Dedifferentiated amniotic fluid mesenchymal stem cell (primary cell): ENCODE measurements around the gene C1orf210.
A peak's percentile ranks its signal among the peaks of the same experiment; 100 is the strongest.

Experiments used
- DNase-seq: peaks from one replicate; pipeline ENCODE4 v3.0.0-alpha.2; 2016; ENCODE audit errors: extremely low spot score

Gene C1orf210

DNA sequence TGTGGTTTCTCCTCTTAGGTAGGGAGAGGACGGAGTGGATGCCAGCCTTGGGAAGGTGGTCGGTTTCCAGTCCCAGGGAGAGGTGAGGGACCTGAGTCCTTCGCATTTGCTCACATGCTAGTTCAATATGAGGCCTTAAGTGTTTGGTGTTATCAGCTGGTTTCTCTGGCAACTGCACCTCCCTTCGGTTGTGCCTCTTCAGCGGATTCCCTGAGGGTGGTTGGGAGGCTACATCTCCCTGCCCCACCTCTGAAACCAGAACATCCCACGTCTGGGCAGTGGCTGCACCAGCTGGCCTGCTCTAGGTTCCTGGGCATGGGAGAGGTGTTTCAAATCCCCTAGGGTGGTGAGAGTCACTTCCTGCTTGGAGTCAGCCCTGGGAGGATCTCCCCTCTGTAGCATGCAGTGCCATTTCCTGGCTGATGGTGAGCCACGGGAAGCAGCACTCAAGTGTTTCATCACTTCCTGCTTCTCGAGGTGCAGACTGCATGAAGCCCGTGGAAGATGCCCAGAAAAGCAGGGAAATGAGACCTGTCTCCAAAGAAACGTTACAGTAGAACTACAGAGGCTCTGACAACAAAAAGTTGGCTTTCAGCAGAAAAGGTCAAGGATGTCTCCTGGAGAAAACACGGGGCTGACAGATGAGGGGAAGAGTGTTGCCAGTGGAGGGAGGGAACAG is 11.1 kb downstream of the C1orf210 start:
- no peak for DNase-seq

DNA sequence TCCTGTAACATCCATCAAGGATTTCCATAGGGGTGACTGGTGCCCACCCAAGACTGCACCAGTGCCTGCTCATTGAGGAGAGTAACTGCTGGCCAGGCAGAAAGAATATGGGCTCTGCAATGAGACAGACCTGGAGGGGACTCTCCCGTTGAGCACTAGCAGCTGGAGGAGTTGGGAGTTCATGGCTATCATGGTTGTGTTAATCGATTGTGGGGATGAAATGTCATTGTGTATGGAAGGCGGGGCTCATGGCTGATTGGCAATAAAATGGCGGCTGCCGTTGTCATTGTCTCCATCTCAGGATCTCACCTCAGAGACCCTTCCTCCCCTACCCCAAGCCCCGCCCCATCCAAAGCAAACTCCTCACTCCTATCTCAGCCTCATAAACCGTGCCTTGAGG is 11.7 kb downstream of the C1orf210 start:
- no peak for DNase-seq

DNA sequence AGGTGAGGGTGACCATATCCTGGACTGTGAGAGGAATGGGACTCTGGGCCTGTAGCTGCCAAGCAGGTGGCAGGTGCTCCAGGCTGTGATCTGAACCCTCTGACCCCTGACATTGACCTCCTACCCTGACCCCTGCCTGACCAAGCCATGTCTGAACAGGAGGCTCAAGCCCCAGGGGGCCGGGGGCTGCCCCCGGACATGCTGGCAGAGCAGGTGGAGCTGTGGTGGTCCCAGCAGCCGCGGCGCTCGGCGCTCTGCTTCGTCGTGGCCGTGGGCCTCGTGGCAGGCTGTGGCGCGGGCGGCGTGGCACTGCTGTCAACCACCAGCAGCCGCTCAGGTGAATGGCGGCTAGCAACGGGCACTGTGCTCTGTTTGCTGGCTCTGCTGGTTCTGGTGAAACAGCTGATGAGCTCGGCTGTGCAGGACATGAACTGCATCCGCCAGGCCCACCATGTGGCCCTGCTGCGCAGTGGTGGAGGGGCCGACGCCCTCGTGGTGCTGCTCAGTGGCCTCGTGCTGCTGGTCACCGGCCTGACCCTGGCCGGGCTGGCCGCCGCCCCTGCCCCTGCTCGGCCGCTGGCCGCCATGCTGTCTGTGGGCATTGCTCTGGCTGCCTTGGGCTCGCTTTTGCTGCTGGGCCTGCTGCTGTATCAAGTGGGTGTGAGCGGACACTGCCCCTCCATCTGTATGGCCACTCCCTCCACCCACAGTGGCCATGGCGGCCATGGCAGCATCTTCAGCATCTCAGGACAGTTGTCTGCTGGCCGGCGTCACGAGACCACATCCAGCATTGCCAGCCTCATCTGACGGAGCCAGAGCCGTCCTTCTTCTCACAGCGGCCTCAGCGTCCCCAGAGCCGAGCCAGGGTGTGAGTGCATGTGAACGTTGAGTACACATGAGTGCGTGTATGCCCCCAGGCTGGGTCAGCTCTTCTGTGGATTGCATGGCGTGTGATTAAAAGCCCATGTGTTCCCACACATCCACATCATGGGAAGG is 12.5 kb downstream of the C1orf210 start:
- DNase-seq, result no peak

DNA sequence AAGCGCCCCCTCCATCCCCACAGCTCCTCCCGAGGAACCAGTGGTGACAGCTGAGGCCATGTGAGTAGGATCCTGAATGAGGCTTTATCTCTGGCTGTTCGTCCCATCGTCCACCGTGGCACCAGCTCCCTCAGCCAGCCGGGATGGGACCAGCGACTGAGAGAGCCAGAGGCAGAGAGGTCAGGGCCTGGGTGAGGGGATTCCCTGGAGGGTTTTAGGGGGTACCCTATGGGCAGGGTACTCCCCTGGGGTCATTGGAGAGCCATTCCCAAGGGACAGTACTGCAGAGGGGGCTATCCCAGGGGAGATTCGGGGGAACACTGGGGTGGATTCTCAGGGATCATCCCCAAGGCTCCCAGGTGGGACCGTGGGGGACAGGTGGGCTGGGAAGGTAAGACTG is 13.2 kb downstream of the C1orf210 start:
- DNase-seq, result no peak

DNA sequence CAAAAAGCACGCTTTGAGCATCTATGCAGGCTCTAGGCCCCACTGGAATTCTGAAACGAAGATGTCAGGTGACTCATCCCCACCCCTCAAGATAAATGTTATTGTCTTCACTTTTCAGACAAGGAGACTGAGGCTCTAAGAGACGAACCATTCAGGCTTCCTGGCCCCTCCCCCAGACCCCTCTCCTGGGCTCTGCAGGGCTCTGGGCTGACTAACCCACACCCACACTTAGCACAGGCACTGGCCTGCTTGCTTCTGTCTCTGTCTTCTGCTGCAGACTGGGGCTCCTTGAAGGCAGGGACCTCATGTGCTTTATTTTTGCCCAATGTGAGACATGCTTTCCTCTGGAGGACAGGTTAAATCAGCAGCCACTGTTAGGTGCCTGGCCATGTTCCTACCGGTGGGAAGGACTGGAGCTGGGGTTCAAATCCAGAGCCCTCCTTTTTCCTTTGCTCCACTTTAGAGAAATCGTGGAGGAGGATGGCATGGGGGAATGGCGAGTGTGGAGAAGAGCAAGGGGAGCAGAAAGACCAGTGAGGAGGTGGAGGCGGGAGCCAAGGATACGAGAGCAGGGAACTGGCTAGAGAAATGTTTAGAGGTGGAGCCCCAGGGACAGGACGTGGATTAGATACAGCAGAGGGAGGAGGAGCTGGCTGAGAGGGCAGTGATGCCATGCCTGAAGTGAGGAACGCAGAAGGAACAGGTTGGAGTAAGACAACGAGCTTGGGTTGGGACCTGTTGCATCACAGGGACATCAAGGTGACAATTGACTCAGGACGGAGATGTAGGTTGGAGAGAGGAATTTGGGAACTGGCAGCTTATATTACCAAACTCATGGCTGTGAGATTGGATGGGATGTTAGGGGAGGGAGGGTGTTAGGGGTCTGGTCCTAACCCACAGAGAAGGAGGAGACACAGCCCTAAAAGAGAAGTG is 13.9 kb downstream of the C1orf210 start:
- DNase-seq, result no peak

DNA sequence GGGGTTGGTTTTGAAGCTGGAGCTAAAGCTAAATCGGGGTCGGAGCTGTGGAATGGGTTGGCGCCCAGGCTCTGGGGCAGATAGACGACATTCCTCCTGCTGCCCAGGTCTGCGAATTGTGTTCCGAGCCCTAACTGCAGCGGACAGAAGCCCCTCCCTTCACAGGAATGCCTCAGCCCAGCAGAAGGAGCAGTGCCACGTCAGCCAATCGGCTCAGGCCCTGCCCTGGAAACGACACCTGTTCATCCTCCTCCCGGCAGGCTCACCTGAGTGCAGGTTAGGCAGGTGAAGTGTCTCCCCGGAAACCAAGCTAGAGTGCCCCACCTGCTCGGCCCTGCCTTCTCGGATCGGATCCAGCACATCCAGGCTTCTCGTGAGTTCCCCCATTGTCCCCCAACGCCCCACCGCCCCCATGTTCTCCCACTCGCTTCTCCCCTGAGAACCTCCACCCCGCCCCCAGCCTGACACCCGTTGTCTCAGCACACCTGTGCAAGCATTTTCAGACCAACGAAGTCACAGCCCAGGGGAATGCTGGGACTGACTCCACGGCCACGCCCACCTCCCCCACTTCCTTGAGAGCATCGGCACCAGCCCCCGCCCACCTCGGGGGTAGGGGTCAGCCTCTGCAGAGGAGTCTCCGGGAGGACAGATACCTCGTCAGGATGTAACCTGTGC is 14.8 kb downstream of the C1orf210 start:
- no peak for DNase-seq

DNA sequence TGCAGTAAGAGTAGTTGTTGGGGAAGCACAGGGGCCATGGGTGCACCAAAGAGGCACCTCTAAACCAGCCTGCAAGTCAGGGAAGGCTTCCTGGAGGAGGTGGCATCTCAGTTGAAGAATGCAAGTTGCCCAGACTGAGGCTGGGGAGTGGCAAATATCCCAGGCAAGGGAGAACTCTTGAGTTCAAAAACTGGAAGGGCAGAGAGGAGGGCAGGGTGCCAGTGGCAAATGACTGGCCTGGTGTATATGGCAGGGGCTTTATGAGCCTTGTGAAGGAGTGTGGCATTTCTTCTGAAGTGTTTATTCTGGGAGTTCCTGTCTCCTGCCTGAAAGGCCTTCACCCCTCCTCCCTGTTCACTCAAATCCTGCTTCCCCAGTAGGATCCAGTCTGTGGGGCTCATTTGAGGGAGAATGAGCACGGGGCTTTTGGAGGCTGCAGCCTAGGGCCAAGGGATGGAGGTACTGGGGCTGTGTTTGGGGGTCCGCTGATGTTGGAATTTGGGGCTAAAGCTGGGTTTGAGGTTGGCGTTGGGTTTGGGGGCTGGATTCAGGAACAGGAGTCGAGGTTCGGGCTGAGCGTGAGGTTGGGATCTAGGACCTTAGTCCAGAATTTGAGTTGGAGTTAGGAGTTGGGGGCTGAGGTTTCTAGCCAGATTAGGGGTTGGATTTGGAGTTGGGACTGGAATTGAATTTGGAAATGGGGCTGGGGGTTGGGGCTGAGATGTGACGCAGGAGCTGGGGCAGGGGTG is 15.6 kb downstream of the C1orf210 start, which contains the start of gene TMEM125:
TMEM125 (plus strand) TSS at position 357 of the 749 bp plus-strand sequence. CDS start 2,740 bp downstream, outside the sequence.
- no peak for DNase-seq

DNA sequence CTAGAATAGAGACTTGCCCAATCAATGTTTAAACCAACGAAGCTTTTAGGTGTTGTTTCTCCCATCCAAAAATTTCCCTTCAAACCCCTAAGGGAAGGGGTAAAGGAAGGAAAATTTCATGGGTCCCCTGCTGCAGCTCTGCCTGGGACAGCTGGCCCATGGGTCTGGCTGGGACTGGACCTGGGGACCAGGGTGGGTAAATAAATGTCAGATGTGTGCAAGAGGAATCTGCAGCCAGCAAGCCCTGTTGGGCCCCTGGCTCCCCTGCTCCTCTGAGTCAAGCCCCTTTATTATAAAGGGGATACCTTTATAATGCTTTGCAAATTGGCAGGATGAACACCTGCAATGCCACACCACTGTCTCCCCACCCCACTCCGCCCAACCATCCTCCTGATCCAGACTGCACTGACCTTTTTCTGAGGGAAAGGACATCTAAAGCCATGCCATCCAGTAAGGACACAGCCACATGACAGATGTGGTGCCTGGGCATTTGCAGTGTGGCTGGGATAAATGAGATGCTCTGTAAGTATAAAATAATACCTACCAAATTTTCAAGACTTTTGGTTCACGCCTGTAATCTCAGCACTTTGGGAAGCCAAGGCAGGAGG is 17.5 kb downstream of the C1orf210 start:
- no peak for DNase-seq

DNA sequence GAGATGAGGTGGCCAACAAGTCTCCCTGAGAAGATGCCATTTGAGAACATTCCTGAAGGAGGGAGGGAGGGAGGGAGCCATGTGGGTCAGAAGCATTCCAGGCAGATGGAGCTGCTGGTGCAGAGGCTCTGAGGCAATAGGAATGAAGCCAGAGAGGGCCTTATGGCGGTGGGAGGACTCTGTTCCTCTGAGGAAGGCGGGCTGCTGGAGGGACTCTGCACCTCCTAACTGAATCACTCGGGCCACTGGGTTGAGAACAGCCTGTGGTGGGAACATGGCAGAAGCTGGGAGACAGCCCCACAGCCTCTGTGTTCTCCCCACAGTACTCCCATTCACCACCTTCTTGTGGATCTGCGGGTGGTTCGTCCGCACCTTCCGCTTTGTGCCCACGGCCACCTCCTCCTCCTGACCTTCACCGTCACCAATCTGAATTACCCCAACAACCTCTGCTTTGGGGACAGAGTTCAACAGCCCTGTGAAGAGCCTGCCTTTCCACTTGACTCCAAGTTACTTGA is 18.0 kb downstream of the C1orf210 start:
- peak; percentile 67 for DNase-seq

DNA sequence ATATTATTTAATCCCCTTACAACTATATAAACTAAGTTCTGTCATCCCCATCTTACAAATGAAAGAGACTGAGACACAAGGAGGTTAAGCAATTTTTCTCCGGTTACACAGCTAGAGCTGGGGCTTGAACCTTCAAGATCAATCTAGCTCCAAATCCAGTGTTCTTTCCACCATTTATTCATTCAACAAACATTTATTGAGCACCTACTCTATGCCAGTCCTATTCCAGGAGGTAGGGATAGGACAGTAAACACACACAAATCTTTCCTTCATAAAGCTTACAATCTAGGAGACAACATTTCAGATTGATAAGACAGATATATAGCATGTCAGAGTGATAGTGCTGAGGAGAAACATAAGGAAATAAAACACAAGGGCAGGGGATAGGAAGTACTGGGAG is 18.5 kb downstream of the C1orf210 start:
- no peak for DNase-seq

DNA sequence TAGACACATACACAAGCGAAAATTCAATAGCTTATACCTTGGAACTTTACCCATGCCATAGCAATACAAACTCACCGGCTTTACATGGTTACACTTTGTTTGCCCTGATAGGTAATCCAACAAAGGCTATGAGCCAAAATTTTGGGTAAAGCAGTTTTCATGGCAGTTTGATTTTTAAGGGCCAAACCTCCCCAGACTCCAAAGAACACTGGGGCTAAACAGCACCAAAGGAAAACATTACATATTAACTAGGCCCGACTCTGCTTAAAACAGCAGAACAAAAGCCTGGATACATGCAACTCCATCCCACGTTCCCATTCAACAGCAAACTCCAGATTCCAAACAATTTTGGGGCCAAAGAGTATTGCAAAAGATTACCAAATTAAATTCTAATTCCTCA is 19.9 kb downstream of the C1orf210 start:
- no peak for DNase-seq

DNA sequence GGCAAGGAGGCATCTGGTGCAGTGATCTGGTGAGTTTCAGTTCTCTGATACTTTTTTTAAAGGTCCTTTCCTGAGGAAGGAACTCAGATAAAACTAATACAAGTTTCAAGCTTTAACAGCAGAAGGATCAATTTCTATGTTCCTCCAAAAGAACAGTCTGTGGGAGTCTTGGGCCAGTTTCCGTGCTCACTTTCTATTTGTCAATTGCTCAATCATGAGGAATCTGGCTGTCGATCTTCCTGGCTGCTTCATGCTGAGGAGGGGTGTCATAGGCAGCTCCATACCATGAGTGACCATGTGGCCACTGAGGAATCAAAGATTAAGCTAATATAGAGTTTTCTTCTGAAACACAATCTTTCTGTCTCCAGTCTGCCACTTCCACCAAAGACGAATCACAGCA is 27.0 kb downstream of the C1orf210 start:
- no peak for DNase-seq

DNA sequence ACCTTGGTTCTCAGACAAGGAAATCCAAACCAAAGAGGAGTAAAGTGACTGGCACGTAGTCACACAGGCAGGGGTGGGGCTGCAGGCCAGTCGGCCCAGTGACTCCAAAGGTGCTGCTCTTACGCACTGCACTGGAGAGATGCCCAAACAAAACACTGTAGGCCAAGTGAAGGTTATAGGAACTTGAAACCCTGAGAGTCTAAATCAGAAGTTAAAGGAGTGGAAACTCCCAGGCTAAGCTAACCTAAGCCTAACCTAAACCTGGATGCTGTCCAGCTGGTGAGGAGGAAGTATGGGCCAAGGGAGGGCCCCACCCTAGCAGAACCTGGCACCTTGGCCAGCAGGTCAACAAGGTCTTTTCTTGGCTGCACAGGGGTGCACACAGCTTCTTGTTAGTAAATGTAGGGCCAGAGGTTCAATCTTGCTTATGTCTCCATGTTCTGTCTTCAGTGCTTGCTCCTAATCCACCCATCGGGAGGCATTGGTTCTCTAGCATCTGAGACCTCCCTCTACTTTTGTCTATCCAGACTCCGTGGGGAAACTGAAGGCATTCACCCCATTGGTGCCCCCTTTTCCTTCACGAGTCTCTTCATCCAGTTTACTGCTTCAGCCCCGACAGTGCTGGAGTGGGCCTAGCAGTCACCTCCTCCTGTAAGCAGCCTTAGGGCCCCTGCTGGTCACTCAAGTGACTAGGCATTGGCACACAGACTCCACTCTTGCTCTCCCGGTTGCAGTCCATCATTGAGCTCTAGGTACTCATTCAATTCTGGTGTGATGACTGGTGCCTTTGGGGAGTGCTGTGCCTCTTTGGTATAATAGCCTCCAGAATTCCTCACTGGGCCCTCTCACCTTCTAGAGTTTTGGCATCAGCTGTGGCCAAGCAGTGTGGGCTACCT is 28.5 kb downstream of the C1orf210 start:
- DNase-seq, result no peak

DNA sequence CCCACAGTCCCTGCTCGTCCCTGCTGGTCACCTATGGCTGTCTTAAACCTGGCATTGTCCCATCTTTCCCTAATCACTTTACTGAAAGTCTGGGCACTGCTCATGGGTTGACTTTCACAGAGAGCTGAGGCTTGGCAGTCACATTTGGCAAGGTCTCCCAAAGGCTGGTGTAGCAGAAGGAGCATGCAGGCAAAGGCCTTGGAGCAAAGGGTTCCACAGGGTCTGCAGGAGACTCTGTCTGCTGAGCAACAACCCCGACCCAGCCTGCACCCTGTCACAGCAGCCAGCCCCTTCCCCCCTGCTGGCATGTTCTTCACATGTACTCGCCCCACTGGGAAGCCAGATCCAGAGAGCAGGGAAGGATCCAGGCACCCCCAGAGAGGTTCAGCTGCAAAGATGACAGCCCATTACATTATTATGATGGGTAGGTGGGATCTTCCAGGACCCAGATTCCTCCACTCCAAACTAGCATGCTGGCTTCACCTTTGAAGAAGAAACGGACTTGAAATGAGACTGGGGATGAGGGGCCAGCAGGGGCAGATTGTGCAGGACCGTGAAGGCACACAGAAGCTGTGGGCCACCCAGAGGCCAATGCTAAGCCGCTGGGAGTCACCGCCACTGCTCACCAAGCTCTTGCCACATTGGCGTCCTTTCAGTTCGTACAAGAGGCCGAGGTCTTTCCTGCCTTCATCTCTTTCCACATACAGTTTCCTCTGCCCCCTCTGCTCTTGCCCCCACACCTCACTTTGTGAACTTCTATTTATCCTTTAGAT is 29.8 kb downstream of the C1orf210 start:
- DNase-seq, result no peak

DNA sequence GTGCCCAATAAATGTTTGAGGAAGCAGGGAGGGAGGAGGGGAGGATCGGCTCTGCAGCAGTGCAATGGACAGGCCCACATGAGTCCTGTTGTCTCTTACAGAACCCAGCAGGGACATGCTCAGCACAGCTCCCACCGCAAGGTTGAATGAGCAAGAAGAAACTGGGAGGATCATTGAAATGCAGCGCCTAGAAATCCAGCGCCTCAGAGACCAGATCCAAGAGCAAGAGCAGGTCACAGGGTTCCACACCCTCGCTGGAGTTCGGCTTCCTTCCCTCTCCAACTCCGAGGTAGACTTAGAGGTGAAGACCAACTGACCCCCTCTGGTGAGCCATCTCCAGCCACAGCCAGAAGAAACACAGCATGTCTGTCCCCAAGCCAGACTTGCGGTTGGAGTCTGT is 31.5 kb downstream of the C1orf210 start:
- DNase-seq, result no peak

DNA sequence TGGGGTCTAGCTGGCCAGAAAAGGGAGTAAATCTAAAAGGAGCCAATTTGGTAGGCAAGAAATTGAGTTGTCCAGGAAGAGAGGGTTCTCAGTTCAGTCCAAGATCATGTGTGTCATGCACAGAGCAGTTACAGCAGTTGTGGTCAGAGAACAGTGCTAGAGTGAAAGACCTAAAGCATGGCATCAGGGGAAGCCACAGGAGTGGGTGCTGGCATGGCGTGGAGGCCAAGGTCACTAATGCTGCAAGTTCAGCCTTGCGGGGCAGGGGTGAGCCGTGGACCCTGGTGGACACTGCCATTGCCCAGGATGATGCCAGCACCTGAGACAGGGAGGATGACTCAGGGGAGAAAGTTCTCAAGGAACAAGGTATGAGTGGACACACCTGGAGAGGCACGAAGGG is 32.2 kb downstream of the C1orf210 start:
- no peak for DNase-seq

DNA sequence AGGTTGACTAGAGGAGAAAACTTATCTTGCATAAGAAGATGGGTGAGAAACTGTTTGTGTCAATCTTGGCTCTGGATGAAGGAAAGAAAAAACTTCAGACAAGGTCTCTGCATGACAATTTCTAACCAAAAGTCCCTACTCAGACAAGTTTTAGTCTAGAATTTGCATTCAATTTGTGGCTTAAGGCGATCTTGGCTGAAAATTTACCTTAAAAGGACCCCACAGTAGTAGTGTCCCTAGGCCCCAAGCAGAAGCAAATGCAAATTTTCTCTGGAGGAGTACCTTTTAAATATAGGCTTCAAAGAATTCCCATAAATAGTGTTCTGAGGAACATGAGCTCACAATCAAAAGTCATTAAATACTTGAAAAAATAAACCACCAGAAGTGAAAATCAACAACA is 33.2 kb downstream of the C1orf210 start:
- DNase-seq, result no peak

DNA sequence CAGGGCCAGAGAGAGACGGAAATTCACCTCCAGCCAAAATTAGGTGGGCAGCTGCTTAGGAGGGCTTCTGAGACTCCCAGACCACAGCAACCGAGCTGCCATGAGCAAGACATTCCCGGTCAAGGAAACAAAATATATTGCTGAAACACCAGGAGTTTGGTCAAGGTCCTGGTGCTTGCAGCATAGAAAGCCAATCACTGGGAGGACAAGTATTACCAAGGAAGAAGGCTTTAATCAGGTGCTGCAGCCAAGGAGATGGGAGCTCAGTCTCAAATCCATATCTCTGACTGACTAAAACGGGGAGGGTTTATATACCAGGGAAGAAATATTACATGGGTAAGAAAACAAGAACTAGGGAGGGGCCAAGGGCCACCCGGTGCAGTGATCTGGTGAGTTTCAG is 34.4 kb downstream of the C1orf210 start:
- no peak for DNase-seq
